Gastrocnemius medialis (tissue), 4 donors: Measurements from ENCODE around the gene PTH1R. TPM values are rescaled to one million over a fixed set of nuclear protein-coding genes. Genes with fewer than 3 reads are reported as not detected.

ENCODE experiments used
- ATAC-seq, 2 donors: fragments of 150-250 bp; one replicate each; pipeline ENCODE4 v1.9.1; 2016
- DNase-seq, 2 donors: peaks; one replicate each; pipeline ENCODE4 v3.0.0-alpha.2; 2019
- H3K27ac ChIP-seq, 4 donors: fragments of 200-600 bp; sonication (generic); 1 replicate in 1 of 4; 2 replicates in 3 of 4; pipeline ENCODE4 v1.5.1; 2016 to 2018; ENCODE audit warnings: mild to moderate bottlenecking in 2 of 4, moderate library complexity in 1 of 4
- H3K27me3 ChIP-seq, 3 donors: fragments of 200-600 bp; sonication (generic) in 2 of 3; 1 replicate in 1 of 3; 2 replicates in 2 of 3; pipeline versions ENCODE4 v1.5.1 to v1.6.0; 2016 to 2019; ENCODE audit warnings: mild to moderate bottlenecking in 1 of 3, moderate library complexity in 1 of 3
- H3K36me3 ChIP-seq, 2 donors: fragments of 200-600 bp; sonication (generic) in 1 of 2; one replicate each; pipeline ENCODE4 v1.5.1; 2017 to 2018
- H3K4me1 ChIP-seq, 2 donors: fragments of 200-600 bp; sonication (generic) in 1 of 2; one replicate each; pipeline ENCODE4 v1.5.1; 2016 to 2017; ENCODE audit warnings: mild to moderate bottlenecking in 2 of 2
- H3K4me3 ChIP-seq, 4 donors: fragments of 200-600 bp; sonication (generic) in 3 of 4; 1 replicate in 1 of 4; 2 replicates in 3 of 4; pipeline ENCODE4 v1.5.1; 2016 to 2019; ENCODE audit warnings: mild to moderate bottlenecking in 2 of 4
- H3K9me3 ChIP-seq, 3 donors: fragments of 200-600 bp; sonication (generic) in 2 of 3; 1 replicate in 1 of 3; 2 replicates in 2 of 3; pipeline ENCODE4 v1.5.1; 2016 to 2019
- POLR2A ChIP-seq, 2 donors: fragments of 450-650 bp; IDR thresholded peaks; one replicate each; pipeline ENCODE4 v1.6.1; 2017; ENCODE audit warnings: antibody characterized with exemption in 2 of 2, mild to moderate bottlenecking in 2 of 2, moderate library complexity in 2 of 2
- in situ Hi-C, 4 donors: fragments of 200-750 bp; cut with MboI; loops; one replicate each; pipeline versions ENCODE4 v1.15.0 to v1.8.0; 2017; ENCODE audit warnings: low sequenced_read_pairs in 4 of 4
- intact Hi-C: fragments of 100-400 bp; cut with DNase I; formaldehyde crosslinking; loops from one replicate; pipeline ENCODE4 v1.15.1; 2023; ENCODE audit warnings: low total_unique reads
- total RNA-seq, 4 donors: library from RNA; depleted of rRNA; stranded (reverse); fragments of >200 nt; gene quantifications; one replicate each; pipeline versions ENCODE4 v1.1.0 to v1.2.3, GENCODE V29; 2016
- TF ChIP-seq, protein P1 (sequence below), 5 experiments: fragments of 450-650 bp in 3 of 5; fragments of 200-600 bp in 2 of 5; sonication (generic) in 2 of 5; IDR thresholded peaks in 4 of 5; conservative IDR thresholded peaks in 1 of 5; 1 replicate in 4 of 5; 2 replicates in 1 of 5; pipeline ENCODE4 v1.5.1; 2016 to 2019; ENCODE audit warnings: antibody characterized with exemption in 5 of 5, mild to moderate bottlenecking in 3 of 5, moderate library complexity in 3 of 5

Gene PTH1R
- total RNA-seq, 4 donors from 2014 or later = 2.3 to 7.9 (median 7.3) TPM

DNA sequence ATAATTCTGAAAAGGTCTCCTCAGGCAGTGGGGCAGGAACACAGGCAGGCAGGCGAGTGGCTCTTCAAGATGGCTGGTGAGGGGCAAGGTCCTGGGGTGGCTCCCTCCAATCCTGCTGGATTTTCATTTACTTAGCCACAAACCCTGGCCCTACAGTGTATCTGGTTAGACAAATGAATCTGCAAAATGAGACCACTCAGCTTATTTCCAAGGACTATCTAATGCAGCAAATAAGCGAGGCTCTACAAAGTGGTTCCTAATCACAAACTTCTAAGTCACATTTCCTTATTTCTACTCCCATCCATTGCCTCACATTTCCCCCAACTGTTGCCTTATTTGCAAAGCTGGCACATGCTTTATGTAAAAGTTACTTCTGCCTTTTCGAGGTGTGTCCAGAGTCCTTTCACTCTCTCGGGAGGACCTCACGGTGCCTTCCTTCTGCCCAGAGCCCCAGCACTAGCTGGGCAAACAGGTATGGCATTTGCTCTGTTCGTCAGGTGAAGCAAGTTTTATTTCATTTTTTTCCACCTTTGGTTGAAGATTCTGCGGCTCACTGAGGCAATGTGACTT, 58.6 kb downstream of the PTH1R start:
- no peak for TF ChIP-seq POLR2A (IDR thresholded peaks at IDR 0.05)
- TF ChIP-seq, protein P1, sequence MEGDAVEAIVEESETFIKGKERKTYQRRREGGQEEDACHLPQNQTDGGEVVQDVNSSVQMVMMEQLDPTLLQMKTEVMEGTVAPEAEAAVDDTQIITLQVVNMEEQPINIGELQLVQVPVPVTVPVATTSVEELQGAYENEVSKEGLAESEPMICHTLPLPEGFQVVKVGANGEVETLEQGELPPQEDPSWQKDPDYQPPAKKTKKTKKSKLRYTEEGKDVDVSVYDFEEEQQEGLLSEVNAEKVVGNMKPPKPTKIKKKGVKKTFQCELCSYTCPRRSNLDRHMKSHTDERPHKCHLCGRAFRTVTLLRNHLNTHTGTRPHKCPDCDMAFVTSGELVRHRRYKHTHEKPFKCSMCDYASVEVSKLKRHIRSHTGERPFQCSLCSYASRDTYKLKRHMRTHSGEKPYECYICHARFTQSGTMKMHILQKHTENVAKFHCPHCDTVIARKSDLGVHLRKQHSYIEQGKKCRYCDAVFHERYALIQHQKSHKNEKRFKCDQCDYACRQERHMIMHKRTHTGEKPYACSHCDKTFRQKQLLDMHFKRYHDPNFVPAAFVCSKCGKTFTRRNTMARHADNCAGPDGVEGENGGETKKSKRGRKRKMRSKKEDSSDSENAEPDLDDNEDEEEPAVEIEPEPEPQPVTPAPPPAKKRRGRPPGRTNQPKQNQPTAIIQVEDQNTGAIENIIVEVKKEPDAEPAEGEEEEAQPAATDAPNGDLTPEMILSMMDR (IDR thresholded peaks at IDR 0.05 in 4 of 5, conservative IDR thresholded peaks at IDR 0.05 in 1 of 5) = no peak
- H3K4me3 ChIP-seq = no peak overlapping the region
- ATAC-seq = no peak
- in situ Hi-C loops = no loop called here
- H3K36me3 ChIP-seq = peaks cover 0 to 10% of the 10 kb centered on the region in 2 donors
- no peaks in the 10 kb centered on the region for H3K9me3 ChIP-seq
- H3K4me1 ChIP-seq = peaks cover 81 to 82% of the 10 kb centered on the region in 2 donors
- peak in 1 of 2 donors; percentile 11 for DNase-seq
- H3K27me3 ChIP-seq = no peaks in the 10 kb centered on the region
- H3K27ac ChIP-seq = peak overlapping the region; percentile 90 to 96 (median 92)
- intact Hi-C loops = loop anchor here (1.0 to 10.0 kb wide), 4 partner anchors 10 to 371 kb away; partner anchors contain the start of genes LRRC2, NBEAL2 and SETD2

- Histone ChIP-seq H3K27me3 (no peaks in the 10 kb centered on the region), H3K27ac (peak overlapping the region; percentile 90 to 96 (median 92)), H3K36me3 (peaks cover 0 to 10% of the 10 kb centered on the region in 2 donors), H3K4me1 (peaks cover 74 to 77% of the 10 kb centered on the region in 2 donors), H3K4me3 (no peak overlapping the region), H3K9me3 (no peaks in the 10 kb centered on the region)
- ATAC-seq = no peak
- in situ Hi-C loops (no loop called here), intact Hi-C loops (loop anchor here (10.0 kb wide), 2 partner anchors 228 to 372 kb away; partner anchors contain the start of genes LRRC2 and SETD2)
- peak in 1 of 2 donors; percentile 25 for DNase-seq
- TF ChIP-seq, protein P1 (IDR thresholded peaks at IDR 0.05 in 4 of 5, conservative IDR thresholded peaks at IDR 0.05 in 1 of 5) = no peak
- no peak for TF ChIP-seq POLR2A (IDR thresholded peaks at IDR 0.05)
These were observed 59.3 kb downstream of the PTH1R start for GRCh38 chr3:46936733-46937250.

DNA sequence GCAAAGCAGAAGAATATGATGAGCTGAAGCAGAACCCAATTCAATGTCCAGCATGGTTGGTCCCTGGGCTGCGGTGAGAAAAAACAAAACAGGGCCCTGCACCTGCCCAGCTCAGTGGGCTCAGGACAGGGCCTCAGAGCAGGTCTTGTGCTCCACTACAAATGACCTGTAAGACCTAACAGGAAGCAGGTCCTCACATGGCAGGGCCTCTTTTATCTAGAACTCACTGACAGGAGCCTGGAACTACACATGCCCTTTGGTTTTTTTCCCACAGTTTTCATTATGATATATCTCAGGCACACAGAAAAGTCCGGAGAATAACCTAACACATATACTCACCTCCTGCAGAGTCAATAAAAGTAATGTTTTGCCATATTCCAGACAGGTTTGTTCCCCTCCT, 60.6 kb downstream of the PTH1R start:
- no peak for ATAC-seq
- intact Hi-C loops (loop anchor here (10.0 kb wide), 2 partner anchors 227 to 373 kb away; partner anchors contain the start of genes LRRC2 and SETD2), in situ Hi-C loops (no loop called here)
- no peak overlapping the region for H3K4me3 ChIP-seq
- no peaks in the 10 kb centered on the region for H3K9me3 ChIP-seq
- no peaks in the 10 kb centered on the region for H3K27me3 ChIP-seq
- DNase-seq = no peak
- peaks cover 69 to 76% of the 10 kb centered on the region in 2 donors for H3K4me1 ChIP-seq
- peak overlapping the region; percentile 90 to 96 (median 92) for H3K27ac ChIP-seq
- H3K36me3 ChIP-seq = peaks cover 0 to 10% of the 10 kb centered on the region in 2 donors
- TF ChIP-seq, protein P1 (IDR thresholded peaks at IDR 0.05 in 4 of 5, conservative IDR thresholded peaks at IDR 0.05 in 1 of 5) = no peak
- no peak for TF ChIP-seq POLR2A (IDR thresholded peaks at IDR 0.05)

- no peak for DNase-seq
These were observed 62.3 kb downstream of the PTH1R start for GRCh38 chr3:46939578-46940445.

More at GRCh38 chr3:46939578-46940445, 62.3 kb downstream of the PTH1R start:
- Histone ChIP-seq H3K9me3 (no peaks in the 10 kb centered on the region), H3K4me3 (no peak overlapping the region), H3K27ac (peak overlapping the region; percentile 90 to 96 (median 92)), H3K27me3 (no peaks in the 10 kb centered on the region), H3K4me1 (peaks cover 70 to 74% of the 10 kb centered on the region in 2 donors), H3K36me3 (peaks cover 0 to 10% of the 10 kb centered on the region in 2 donors)
- no peak for ATAC-seq
- TF ChIP-seq, protein P1 (IDR thresholded peaks at IDR 0.05 in 4 of 5, conservative IDR thresholded peaks at IDR 0.05 in 1 of 5) = no peak
- TF ChIP-seq POLR2A (IDR thresholded peaks at IDR 0.05) = no peak
- intact Hi-C loops = loop anchor here (10.0 kb wide), 2 partner anchors 225 to 375 kb away; partner anchors contain the start of genes LRRC2 and SETD2
- in situ Hi-C loops = no loop called here
